GM12878 (cell line): ENCODE measurements around the gene BBC3. TPM values are rescaled to one million over a fixed set of nuclear protein-coding genes. Genes with fewer than 3 reads are reported as not detected.

Experiments used
- CBFB ChIP-seq: IDR thresholded peaks from 2 replicates; pipeline ENCODE4 v1.6.1; 2016; ENCODE audit warnings: antibody characterized with exemption, low read depth
- DPF2 ChIP-seq: fragments of 450-650 bp; IDR thresholded peaks from 2 replicates; pipeline ENCODE4 v1.6.1; 2017; ENCODE audit warnings: mild to moderate bottlenecking
- MEF2A ChIP-seq: IDR thresholded peaks from 2 replicates; pipeline ENCODE4 v1.6.1; 2011; ENCODE audit warnings: low read depth, mild to moderate bottlenecking, low read length, moderate library complexity; ENCODE audit not compliant: insufficient read depth
- MTA2 ChIP-seq: fragments of 450-650 bp; IDR thresholded peaks from 2 replicates; pipeline ENCODE4 v1.6.1; 2016; ENCODE audit warnings: low read depth, mild to moderate bottlenecking, moderate library complexity
- MXI1 ChIP-seq: fragments of 150-350 bp; IDR thresholded peaks from 2 replicates; pipeline ENCODE4 v1.6.1; 2011; ENCODE audit warnings: low read depth, mild to moderate bottlenecking, inconsistent platforms, low read length, improper control_type of control experiment
- NR2F1 ChIP-seq: fragments of 450-650 bp; conservative IDR thresholded peaks from 2 replicates; pipeline ENCODE4 v1.6.1; 2017; ENCODE audit warnings: mild to moderate bottlenecking
- RAD21 ChIP-seq: IDR thresholded peaks from 2 replicates; pipeline ENCODE4 v1.6.1; 2011; ENCODE audit warnings: mild to moderate bottlenecking, low read depth, low read length, moderate library complexity; ENCODE audit not compliant: insufficient read depth
- SIN3A ChIP-seq: IDR thresholded peaks from 2 replicates; pipeline ENCODE4 v1.6.1; 2012; ENCODE audit warnings: low read depth, low read length, improper control_type of control experiment
- SIX5 ChIP-seq: IDR thresholded peaks from 2 replicates; pipeline ENCODE4 v1.6.1; 2011; ENCODE audit warnings: mild to moderate bottlenecking, low read depth, low read length, moderate library complexity; ENCODE audit not compliant: severe bottlenecking
- SMC3 ChIP-seq: IDR thresholded peaks from 2 replicates; pipeline ENCODE4 v1.6.1; 2011; ENCODE audit warnings: low read length, improper control_type of control experiment, borderline replicate concordance
- SPI1 ChIP-seq: IDR thresholded peaks from 2 replicates; pipeline ENCODE4 v1.6.1; 2011; ENCODE audit warnings: low read depth, mild to moderate bottlenecking, low read length, moderate library complexity, borderline replicate concordance; ENCODE audit not compliant: insufficient read depth
- SREBF2 ChIP-seq: IDR thresholded peaks from 2 replicates; pipeline ENCODE4 v1.6.1; 2012; ENCODE audit warnings: mild to moderate bottlenecking, low read length
- SRF ChIP-seq, 2 experiments: IDR thresholded peaks; 2 replicates each; pipeline ENCODE4 v1.6.1; 2011; ENCODE audit warnings: low read depth in 2 of 2, low read length in 2 of 2, mild to moderate bottlenecking in 1 of 2, moderate library complexity in 1 of 2
- SUZ12 ChIP-seq: fragments of 200-600 bp; sonication (generic); IDR thresholded peaks from one replicate; pipeline ENCODE4 v1.6.1; 2018; ENCODE audit warnings: antibody characterized with exemption, mild to moderate bottlenecking; ENCODE audit not compliant: unreplicated experiment
- TCF3 ChIP-seq: IDR thresholded peaks from 2 replicates; pipeline ENCODE4 v1.6.1; 2012; ENCODE audit warnings: low read depth, mild to moderate bottlenecking, low read length, borderline replicate concordance; ENCODE audit not compliant: insufficient read depth
- YBX1 ChIP-seq: fragments of 450-650 bp; IDR thresholded peaks from 2 replicates; pipeline ENCODE4 v1.6.1; 2016; ENCODE audit warnings: antibody characterized with exemption
- polyA plus RNA-seq, 11 experiments: library from polyadenylated mRNA; depleted of rRNA in 4 of 11; unstranded in 6 of 11; stranded (reverse) in 5 of 11; fragments of >200 nt; fragmentation: Nextera tagmentation in 4 of 11; fragmentation: Illumina TruSeq in 1 of 11; extraction: Ambion mirVana in 4 of 11; extraction: Trizol in 1 of 11; gene quantifications; 1 replicate in 1 of 11; 2 replicates in 10 of 11; pipeline versions ENCODE4 v1.2.1 to v1.2.3, GENCODE V29; 2011 to 2016; ENCODE audit warnings: inconsistent platforms in 2 of 11, missing spikeins in 2 of 11, low read depth in 1 of 11
- total RNA-seq, 4 experiments: library from RNA; depleted of rRNA in 3 of 4; stranded (reverse); fragments of >200 nt in 3 of 4; fragmentation: Illumina TruSeq in 1 of 4; extraction: Trizol in 1 of 4; gene quantifications; 2 replicates each; pipeline versions ENCODE4 v1.2.1 to v1.2.3, GENCODE V29; 2013 to 2021
- TF ChIP-seq, protein P1 (sequence below): IDR thresholded peaks from 2 replicates; pipeline ENCODE4 v1.6.1; 2011; ENCODE audit warnings: low read depth, low read length, improper control_type of control experiment, borderline replicate concordance
- TF ChIP-seq, protein P2 (sequence below): fragments of 450-650 bp; formaldehyde crosslinking; IDR thresholded peaks from 2 replicates; pipeline ENCODE4 v1.4.0; 2022; ENCODE audit warnings: mild to moderate bottlenecking, moderate library complexity
- TF ChIP-seq, protein P3 (sequence below): IDR thresholded peaks from 2 replicates; pipeline ENCODE4 v1.6.1; 2011; ENCODE audit warnings: borderline replicate concordance, low read depth, mild to moderate bottlenecking, moderate library complexity, low read length; ENCODE audit not compliant: insufficient read depth, poor library complexity, severe bottlenecking
- TF ChIP-seq, protein P4 (sequence below): fragments of 450-650 bp; formaldehyde crosslinking; IDR thresholded peaks from 2 replicates; pipeline ENCODE4 v1.5.0; 2022; ENCODE audit warnings: mild to moderate bottlenecking, missing genetic modification characterization

The BBC3 gene
- total and polyA plus RNA-seq, 10 of the 15 experiments (the other 5 are each of a cell fraction or from before 2014, with no cell fraction given), result 0.10 to 17.9 (median 7.5) TPM

DNA sequence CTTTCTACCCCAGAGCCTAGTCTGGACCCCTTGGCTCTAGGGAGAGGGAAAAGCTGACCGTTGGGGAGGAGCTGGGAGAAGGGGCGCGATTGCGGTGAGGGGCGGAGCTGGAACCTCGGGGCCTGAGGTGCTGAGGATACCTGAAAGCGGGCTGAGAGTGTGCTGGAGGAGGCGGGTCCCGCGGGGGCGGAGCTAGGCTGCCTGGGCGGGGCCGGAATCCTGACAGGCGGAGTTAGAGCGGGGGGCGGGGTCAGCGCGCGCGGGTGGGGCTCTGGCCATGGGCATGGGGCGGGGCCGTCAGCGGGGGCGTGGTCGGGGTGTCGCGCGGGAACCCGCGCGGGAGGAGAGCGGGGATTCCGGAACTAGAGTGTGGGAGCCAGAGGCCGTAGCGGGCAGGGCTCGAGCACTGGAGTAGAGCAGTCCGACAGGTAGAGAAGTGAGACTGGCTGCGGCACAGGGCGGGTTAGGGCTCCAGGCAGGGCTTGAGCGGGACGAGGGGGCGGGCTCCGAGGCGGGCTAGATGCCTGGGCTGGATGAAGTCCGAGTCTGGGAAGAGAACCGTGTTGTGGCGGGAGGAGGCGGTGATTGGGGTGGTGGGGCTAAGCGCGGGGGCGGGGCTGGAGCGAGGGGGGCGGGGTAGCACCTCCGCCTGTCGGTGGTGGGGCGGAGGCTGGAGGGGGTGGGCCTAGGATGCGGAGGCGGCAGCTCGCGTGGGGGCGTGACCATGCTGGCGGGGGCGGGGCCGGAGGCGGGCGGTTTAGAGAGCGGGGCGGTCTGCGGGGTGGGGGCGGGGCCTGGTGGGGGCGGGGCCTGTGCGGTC lies 43.3 kb upstream of the BBC3 start, which contains the start of gene INAFM1 (continued):
- TF ChIP-seq, protein P1, sequence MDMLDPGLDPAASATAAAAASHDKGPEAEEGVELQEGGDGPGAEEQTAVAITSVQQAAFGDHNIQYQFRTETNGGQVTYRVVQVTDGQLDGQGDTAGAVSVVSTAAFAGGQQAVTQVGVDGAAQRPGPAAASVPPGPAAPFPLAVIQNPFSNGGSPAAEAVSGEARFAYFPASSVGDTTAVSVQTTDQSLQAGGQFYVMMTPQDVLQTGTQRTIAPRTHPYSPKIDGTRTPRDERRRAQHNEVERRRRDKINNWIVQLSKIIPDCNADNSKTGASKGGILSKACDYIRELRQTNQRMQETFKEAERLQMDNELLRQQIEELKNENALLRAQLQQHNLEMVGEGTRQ, result no peak
- TF ChIP-seq, protein P2, sequence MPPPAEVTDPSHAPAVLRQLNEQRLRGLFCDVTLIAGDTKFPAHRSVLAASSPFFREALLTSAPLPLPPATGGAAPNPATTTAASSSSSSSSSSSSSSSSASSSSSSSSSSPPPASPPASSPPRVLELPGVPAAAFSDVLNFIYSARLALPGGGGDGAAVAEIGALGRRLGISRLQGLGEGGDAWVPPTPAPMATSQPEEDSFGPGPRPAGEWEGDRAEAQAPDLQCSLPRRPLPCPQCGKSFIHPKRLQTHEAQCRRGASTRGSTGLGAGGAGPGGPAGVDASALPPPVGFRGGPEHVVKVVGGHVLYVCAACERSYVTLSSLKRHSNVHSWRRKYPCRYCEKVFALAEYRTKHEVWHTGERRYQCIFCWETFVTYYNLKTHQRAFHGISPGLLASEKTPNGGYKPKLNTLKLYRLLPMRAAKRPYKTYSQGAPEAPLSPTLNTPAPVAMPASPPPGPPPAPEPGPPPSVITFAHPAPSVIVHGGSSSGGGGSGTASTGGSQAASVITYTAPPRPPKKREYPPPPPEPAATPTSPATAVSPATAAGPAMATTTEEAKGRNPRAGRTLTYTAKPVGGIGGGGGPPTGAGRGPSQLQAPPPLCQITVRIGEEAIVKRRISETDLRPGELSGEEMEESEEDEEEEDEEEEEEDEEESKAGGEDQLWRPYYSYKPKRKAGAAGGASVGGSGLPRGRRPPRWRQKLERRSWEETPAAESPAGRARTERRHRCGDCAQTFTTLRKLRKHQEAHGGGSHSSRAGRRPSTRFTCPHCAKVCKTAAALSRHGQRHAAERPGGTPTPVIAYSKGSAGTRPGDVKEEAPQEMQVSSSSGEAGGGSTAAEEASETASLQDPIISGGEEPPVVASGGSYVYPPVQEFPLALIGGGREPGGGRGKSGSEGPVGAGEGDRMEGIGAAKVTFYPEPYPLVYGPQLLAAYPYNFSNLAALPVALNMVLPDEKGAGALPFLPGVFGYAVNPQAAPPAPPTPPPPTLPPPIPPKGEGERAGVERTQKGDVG, result no peak
- no peak for TF ChIP-seq NR2F1
- no peak for TF ChIP-seq SMC3
- TF ChIP-seq MXI1, result no peak
- no peak; the same call in 1 of the 2 replicates for TF ChIP-seq CBFB
- TF ChIP-seq, protein P3, sequence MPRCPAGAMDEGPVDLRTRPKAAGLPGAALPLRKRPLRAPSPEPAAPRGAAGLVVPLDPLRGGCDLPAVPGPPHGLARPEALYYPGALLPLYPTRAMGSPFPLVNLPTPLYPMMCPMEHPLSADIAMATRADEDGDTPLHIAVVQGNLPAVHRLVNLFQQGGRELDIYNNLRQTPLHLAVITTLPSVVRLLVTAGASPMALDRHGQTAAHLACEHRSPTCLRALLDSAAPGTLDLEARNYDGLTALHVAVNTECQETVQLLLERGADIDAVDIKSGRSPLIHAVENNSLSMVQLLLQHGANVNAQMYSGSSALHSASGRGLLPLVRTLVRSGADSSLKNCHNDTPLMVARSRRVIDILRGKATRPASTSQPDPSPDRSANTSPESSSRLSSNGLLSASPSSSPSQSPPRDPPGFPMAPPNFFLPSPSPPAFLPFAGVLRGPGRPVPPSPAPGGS, result no peak
- no peak for TF ChIP-seq YBX1
- TF ChIP-seq DPF2, result no peak
- TF ChIP-seq SPI1, result peak; percentile 41; the same call in 1 of the 2 replicates
- TF ChIP-seq SIN3A, result 0 out of 2 replicates have a peak, but pooled peaks have one; percentile 47
- TF ChIP-seq RAD21, result no peak
- no peak for TF ChIP-seq SIX5
- TF ChIP-seq SUZ12, result no peak
- no peak for TF ChIP-seq SRF (IDR thresholded peaks at IDR 0.05; ENCODE audit: low read depth in 2 of 2, low read length in 2 of 2)
- no peak for TF ChIP-seq MEF2A
- TF ChIP-seq, protein P4, sequence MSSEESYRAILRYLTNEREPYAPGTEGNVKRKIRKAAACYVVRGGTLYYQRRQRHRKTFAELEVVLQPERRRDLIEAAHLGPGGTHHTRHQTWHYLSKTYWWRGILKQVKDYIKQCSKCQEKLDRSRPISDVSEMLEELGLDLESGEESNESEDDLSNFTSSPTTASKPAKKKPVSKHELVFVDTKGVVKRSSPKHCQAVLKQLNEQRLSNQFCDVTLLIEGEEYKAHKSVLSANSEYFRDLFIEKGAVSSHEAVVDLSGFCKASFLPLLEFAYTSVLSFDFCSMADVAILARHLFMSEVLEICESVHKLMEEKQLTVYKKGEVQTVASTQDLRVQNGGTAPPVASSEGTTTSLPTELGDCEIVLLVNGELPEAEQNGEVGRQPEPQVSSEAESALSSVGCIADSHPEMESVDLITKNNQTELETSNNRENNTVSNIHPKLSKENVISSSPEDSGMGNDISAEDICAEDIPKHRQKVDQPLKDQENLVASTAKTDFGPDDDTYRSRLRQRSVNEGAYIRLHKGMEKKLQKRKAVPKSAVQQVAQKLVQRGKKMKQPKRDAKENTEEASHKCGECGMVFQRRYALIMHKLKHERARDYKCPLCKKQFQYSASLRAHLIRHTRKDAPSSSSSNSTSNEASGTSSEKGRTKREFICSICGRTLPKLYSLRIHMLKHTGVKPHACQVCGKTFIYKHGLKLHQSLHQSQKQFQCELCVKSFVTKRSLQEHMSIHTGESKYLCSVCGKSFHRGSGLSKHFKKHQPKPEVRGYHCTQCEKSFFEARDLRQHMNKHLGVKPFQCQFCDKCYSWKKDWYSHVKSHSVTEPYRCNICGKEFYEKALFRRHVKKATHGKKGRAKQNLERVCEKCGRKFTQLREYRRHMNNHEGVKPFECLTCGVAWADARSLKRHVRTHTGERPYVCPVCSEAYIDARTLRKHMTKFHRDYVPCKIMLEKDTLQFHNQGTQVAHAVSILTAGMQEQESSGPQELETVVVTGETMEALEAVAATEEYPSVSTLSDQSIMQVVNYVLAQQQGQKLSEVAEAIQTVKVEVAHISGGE, result no peak
- no peak for TF ChIP-seq SREBF2
- TF ChIP-seq MTA2, result no peak
- TF ChIP-seq TCF3, result no peak
